Astrocyte of the spinal cord (primary cell): ENCODE data around the gene FKBP2.
A peak's percentile ranks its signal among the peaks of the same experiment; 100 is the strongest.

Experiments
- DNase-seq: peaks from one replicate; pipeline ENCODE4 v3.0.0; 2011; ENCODE audit warnings: low read depth, low spot score
- H3K4me3 ChIP-seq: 2 replicates; pipeline ENCODE4 v1.5.1; 2011; ENCODE audit warnings: low read depth, mild to moderate bottlenecking, low read length, moderate library complexity
- in situ Hi-C: cut with HindIII; loops from 2 replicates; pipeline ENCODE4 v1.10.0; 2017; ENCODE audit warnings: low sequenced_read_pairs
- TF ChIP-seq, protein P1 (sequence below): IDR thresholded peaks from 2 replicates; pipeline ENCODE4 v1.5.1; 2012; ENCODE audit warnings: low read depth, mild to moderate bottlenecking, low read length, inconsistent platforms

Gene FKBP2

DNA sequence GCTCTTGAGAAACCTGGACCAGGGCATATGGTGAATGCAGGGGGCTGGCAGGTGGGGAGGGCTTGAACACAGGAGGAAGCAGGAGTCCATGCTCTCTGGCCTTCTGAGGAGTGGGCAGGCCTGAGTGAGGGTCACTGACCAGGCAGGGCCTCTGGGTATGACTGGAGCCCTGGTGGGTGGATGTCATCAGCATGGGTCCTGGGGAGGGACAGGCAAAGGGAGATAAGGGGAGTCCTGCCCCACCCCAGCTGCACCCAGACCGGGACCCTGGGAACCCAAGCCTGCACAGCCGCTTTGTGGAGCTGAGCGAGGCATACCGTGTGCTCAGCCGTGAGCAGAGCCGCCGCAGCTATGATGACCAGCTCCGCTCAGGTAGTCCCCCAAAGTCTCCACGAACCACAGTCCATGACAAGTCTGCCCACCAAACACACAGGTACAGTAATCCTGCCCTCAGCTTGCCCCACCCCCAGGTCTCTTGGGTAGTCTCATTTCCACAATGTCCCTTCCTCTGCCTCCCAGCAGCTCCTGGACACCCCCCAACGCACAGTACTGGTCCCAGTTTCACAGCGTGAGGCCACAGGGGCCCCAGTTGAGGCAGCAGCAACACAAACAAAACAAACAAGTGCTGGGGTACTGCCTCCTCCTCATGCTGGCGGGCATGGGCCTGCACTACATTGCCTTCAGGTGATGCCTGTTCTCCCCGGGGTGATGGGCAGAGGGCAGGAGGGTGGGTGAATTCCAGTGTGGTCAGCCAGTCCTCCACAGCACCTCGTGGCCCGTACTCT is 8.5 kb upstream of the FKBP2 start:
- H3K4me3 ChIP-seq = no peak overlapping the region
- no peak for DNase-seq
- in situ Hi-C loops = no loop called here
- TF ChIP-seq, protein P1, sequence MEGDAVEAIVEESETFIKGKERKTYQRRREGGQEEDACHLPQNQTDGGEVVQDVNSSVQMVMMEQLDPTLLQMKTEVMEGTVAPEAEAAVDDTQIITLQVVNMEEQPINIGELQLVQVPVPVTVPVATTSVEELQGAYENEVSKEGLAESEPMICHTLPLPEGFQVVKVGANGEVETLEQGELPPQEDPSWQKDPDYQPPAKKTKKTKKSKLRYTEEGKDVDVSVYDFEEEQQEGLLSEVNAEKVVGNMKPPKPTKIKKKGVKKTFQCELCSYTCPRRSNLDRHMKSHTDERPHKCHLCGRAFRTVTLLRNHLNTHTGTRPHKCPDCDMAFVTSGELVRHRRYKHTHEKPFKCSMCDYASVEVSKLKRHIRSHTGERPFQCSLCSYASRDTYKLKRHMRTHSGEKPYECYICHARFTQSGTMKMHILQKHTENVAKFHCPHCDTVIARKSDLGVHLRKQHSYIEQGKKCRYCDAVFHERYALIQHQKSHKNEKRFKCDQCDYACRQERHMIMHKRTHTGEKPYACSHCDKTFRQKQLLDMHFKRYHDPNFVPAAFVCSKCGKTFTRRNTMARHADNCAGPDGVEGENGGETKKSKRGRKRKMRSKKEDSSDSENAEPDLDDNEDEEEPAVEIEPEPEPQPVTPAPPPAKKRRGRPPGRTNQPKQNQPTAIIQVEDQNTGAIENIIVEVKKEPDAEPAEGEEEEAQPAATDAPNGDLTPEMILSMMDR = no peak

DNA sequence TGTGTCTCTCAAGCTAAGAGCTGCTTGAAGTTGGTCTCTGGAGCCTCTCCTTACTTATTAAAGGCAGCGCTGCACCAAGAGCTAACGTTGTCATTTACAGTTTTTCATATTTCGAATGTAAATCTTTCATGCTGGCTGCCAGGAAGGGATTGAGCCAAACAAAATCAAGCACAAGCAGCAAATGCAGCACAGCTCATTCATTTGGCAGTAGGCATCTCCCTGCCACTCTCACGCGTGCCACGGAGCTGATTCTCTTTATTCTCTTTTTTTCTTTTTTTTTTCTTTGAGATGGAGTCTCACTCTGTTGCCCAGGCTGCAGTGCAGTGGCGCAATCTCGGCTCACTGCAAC is 8.0 kb upstream of the FKBP2 start:
- in situ Hi-C loops = no loop called here
- H3K4me3 ChIP-seq = no peak overlapping the region
- TF ChIP-seq, protein P1 = no peak
- no peak for DNase-seq

DNA sequence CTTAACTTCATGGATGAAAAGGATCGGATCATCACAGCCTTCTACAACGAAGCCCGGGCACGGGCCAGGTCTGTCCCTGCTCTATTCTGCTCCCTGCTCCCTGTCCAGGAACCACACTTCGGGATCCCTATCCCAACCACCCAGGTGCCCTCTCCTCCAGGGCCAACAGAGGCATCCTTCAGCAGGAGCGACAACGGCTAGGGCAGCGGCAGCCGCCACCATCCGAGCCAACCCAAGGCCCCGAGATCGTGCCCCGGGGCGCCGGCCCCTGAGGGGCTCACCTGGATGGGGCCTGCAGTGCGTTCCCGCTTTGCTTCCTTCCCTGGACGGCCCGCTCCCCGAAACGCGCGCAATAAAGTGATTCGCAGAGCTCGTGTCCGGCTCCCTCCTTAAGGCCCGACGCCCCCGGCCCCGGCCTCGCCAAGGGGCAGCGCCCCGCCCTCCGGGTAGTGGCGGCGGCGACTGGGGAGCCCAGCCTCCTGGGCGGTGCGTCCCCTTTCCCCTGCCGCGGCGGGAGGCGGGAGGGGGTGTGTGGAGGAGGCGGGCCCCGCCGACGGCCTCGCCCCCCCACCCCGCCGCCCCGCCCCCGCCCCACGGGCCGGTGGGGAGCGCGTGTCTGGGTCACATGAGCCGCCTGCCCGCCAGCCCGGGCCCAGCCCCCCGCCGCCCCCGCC is 6.8 kb upstream of the FKBP2 start, which contains the start of gene VEGFB:
Gene VEGFB, plus strand, starts transcription at position 672 of the 674 bp plus-strand sequence. CDS start 250 bp downstream, outside the sequence.
- peak within 1 kb of the TSS; percentile 51 for H3K4me3 ChIP-seq
- TF ChIP-seq, protein P1 = no peak
- DNase-seq = peak; percentile 39
- in situ Hi-C loops = no loop called here

DNA sequence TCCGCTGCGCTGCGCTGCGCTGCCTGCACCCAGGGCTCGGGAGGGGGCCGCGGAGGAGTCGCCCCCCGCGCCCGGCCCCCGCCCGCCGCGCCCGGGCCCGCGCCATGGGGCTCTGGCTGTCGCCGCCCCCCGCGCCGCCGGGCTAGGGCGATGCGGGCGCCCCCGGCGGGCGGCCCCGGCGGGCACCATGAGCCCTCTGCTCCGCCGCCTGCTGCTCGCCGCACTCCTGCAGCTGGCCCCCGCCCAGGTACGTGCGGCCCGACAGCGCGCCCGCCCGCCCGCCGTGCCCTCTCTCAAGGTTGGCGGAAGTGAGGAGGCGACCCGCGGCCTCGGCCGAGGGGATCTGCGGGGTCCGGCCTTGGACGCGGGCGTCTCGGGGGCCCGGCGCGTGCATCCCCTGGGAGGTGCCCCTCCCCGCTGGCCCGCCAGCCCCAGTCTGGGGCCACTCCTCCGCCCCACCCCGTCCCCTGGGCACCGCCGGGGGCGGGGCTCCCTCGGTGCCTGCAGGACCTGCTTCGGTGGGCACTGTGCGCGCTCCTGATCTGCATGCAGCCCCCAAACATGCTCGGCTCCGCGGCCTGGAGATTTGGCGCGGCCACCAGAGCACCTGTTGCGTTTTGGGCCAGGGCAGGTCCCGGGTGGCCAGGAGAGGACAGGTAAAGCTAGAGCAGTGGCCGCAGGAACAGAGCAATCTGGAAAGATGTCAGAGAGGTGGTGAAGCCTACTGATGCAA is 6.1 kb upstream of the FKBP2 start:
- no peak for DNase-seq
- in situ Hi-C loops = no loop called here
- peak overlapping the region; percentile 51 for H3K4me3 ChIP-seq
- TF ChIP-seq, protein P1 = no peak

DNA sequence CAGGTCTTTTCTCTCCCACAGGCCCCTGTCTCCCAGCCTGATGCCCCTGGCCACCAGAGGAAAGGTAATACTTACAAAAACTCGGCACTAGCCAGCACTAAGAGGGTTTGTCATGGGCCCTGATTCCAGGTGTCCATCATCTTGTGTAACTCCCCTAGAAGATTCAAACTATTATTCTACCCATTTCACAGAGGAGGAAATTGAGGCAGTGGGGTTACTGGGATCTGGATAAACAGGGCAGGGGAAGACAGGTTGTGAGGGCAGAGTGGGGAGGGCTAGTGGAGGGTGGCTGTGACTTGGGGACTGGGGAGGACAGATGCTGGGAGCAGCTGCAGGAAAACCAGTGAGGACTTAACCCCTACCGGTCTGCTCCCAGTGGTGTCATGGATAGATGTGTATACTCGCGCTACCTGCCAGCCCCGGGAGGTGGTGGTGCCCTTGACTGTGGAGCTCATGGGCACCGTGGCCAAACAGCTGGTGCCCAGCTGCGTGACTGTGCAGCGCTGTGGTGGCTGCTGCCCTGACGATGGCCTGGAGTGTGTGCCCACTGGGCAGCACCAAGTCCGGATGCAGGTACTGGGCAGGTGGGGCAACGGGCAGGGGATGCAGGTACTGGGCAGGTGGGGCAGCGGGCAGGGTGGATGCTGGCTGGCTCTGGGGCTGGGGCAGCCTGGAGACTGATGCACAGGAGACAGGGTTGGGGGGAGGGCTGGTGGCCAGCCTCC is 5.3 kb upstream of the FKBP2 start:
- peak overlapping the region; percentile 51 for H3K4me3 ChIP-seq
- DNase-seq = no peak
- TF ChIP-seq, protein P1 = no peak
- in situ Hi-C loops = no loop called here

DNA sequence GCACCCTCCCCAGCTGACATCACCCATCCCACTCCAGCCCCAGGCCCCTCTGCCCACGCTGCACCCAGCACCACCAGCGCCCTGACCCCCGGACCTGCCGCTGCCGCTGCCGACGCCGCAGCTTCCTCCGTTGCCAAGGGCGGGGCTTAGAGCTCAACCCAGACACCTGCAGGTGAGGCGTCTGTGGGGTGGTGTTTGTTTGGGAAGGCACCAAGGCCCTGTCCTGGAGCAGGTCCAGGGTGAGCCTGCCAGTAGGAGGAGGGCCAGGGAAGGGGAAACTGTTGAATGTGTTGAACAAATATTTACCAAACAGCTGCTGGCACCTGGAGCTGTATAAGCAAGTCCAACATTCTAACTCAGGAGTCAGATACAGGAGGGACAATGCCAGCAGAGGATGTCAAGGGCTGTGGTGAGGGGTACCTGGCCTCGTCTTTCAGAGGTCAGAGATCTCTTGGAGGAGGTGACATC is 3.4 kb upstream of the FKBP2 start:
- no peak overlapping the region for H3K4me3 ChIP-seq
- DNase-seq = no peak
- in situ Hi-C loops = no loop called here
- TF ChIP-seq, protein P1 = no peak
